OCI-LY7 (cell line): ENCODE measurements around the gene ACTR3. TPM values are rescaled to one million over a fixed set of nuclear protein-coding genes. Genes with fewer than 3 reads are reported as not detected.

Experiments used
- BruUV-seq: library from RNA; stranded (reverse); fragments of 400-500 nt; replicated peaks from 2 replicates; lab custom pipeline; 2021; lab: Mats Ljungman, UMichigan
- CTCF ChIA-PET: fragments of 300-600 bp; sonication (Branson Sonifier 250); formaldehyde crosslinking; loops from one replicate; lab custom pipeline; 2022; ENCODE audit warnings: antibody characterized with exemption; ENCODE audit not compliant: unreplicated experiment; lab: Charles Lee
- POLR2A ChIA-PET: fragments of 300-600 bp; sonication (Branson Sonifier 250); formaldehyde crosslinking; loops from one replicate; lab custom pipeline; 2022; ENCODE audit warnings: antibody characterized with exemption; lab: Charles Lee
- DNase-seq: peaks from one replicate; pipeline ENCODE4 v3.0.0-alpha.2; 2015; ENCODE audit warnings: low spot score
- H2AFZ ChIP-seq: fragments of 200-600 bp; sonication (generic), shearing (Covaris generic); 2 replicates; pipeline ENCODE4 v1.6.1; 2014; ENCODE audit warnings: mild to moderate bottlenecking, antibody characterized with exemption, low read length, moderate library complexity
- H3K27ac ChIP-seq: fragments of 200-600 bp; sonication (generic); 2 replicates; pipeline ENCODE4 v1.5.1; 2014; ENCODE audit warnings: mixed run types, low read depth, mild to moderate bottlenecking, moderate library complexity, low read length, inconsistent platforms; ENCODE audit not compliant: poor library complexity, severe bottlenecking
- H3K36me3 ChIP-seq: fragments of 200-600 bp; sonication (generic); 2 replicates; pipeline ENCODE4 v1.6.1; 2014; ENCODE audit warnings: mild to moderate bottlenecking, antibody characterized with exemption, low read length, moderate library complexity, mixed read lengths; ENCODE audit not compliant: insufficient read depth
- H3K4me1 ChIP-seq: fragments of 200-600 bp; sonication (generic); 2 replicates; pipeline ENCODE4 v1.5.1; 2014; ENCODE audit warnings: mild to moderate bottlenecking, low read length; ENCODE audit not compliant: insufficient read depth, poor library complexity, severe bottlenecking
- H3K4me2 ChIP-seq: fragments of 200-600 bp; sonication (generic); 2 replicates; pipeline ENCODE4 v1.6.1; 2014; ENCODE audit warnings: mild to moderate bottlenecking, low read length
- H3K4me3 ChIP-seq: fragments of 200-600 bp; sonication (generic); 2 replicates; pipeline ENCODE4 v1.5.1; 2014; ENCODE audit warnings: mild to moderate bottlenecking, low read depth, low read length; ENCODE audit not compliant: poor library complexity, severe bottlenecking
- H3K79me2 ChIP-seq: fragments of 200-600 bp; sonication (generic); 2 replicates; pipeline ENCODE4 v1.6.1; 2016; ENCODE audit warnings: low read depth, mild to moderate bottlenecking, low read length, moderate library complexity, mixed read lengths; ENCODE audit not compliant: insufficient read depth
- H3K9me2 ChIP-seq: fragments of 200-600 bp; sonication (generic); 2 replicates; pipeline ENCODE4 v1.6.1; 2016; ENCODE audit warnings: mild to moderate bottlenecking, low read length, mixed read lengths; ENCODE audit not compliant: insufficient read depth
- H3K9me3 ChIP-seq: fragments of 200-600 bp; sonication (generic); 2 replicates; pipeline ENCODE4 v1.6.1; 2014; ENCODE audit warnings: mild to moderate bottlenecking, mixed run types, low read length, mixed read lengths
- H4K20me1 ChIP-seq: fragments of 200-600 bp; sonication (generic); 2 replicates; pipeline ENCODE4 v1.6.1; 2014; ENCODE audit warnings: mild to moderate bottlenecking, antibody characterized with exemption, low read length, moderate library complexity, mixed read lengths; ENCODE audit not compliant: insufficient read depth
- EZH2phosphoT487 ChIP-seq: fragments of 200-600 bp; sonication (generic); IDR thresholded peaks from 2 replicates; pipeline ENCODE4 v1.6.1; 2018; ENCODE audit warnings: low read depth, borderline replicate concordance, mild to moderate bottlenecking, mixed run types, antibody characterized with exemption, low read length, moderate library complexity, mixed read lengths
- intact Hi-C: fragments of 100-400 bp; cut with micrococcal nuclease; formaldehyde crosslinking; loops from one replicate; pipeline ENCODE4 v1.10.0; 2022; ENCODE audit not compliant: unreplicated experiment
- total RNA-seq, 2 experiments: library from RNA; depleted of rRNA in 1 of 2; stranded (reverse); fragments of >200 nt in 1 of 2; shearing (Covaris generic) in 1 of 2; gene quantifications; 2 replicates each; pipeline ENCODE4 v1.2.3, GENCODE V29; 2014 to 2022
- TF ChIP-seq, protein P1 (sequence below): fragments of 200-600 bp; sonication (generic); conservative IDR thresholded peaks from 2 replicates; pipeline ENCODE4 v1.5.1; 2014; ENCODE audit warnings: mild to moderate bottlenecking, antibody characterized with exemption, low read length, moderate library complexity, mixed read lengths

The ACTR3 gene
- total RNA-seq, 2 experiments from 2014 or later: 192 to 320 TPM

DNA sequence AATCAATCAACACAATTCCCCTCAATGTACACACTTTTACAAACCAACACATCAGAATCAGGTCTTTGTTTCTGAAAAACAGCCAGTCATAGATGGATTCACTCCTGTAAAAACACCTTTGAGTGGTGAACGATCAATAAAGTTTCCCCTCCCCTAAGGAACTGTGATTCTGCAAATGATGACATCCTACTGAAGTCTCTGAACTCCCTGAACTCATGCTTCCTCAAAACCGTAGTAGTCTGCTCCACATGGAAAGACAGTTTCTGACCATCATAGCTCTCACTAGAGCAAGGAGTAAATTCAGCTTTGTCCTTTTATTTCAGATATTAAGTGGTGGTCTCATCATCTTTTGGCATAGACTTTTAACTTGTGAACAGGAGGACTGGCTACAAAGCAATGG lies 43.5 kb upstream of the ACTR3 start:
- no peak for DNase-seq
- ChIA-PET CTCF (no interaction called here), POLR2A (interaction anchor here (0.5 to 1.5 kb wide), 3 partner anchors 8 to 1194 kb away, joined by 3 to 6 read pairs (median 3); no protein-coding TSS in a partner anchor)
- intact Hi-C loops: no loop called here
- Histone ChIP-seq H3K9me2 (no peaks in the 10 kb centered on the region), H3K4me3 (no peak overlapping the region), H3K79me2 (no peaks in the 10 kb centered on the region), H3K36me3 (peaks cover 20% of the 10 kb centered on the region), H4K20me1 (no peaks in the 10 kb centered on the region), H3K4me1 (no peaks in the 10 kb centered on the region), H3K9me3 (peaks cover 24% of the 10 kb centered on the region; the same call in 1 of the 2 replicates), H3K27ac (no peak overlapping the region), H2AFZ (no peak overlapping the region), H3K4me2 (no peak overlapping the region)
- TF ChIP-seq, protein P1, sequence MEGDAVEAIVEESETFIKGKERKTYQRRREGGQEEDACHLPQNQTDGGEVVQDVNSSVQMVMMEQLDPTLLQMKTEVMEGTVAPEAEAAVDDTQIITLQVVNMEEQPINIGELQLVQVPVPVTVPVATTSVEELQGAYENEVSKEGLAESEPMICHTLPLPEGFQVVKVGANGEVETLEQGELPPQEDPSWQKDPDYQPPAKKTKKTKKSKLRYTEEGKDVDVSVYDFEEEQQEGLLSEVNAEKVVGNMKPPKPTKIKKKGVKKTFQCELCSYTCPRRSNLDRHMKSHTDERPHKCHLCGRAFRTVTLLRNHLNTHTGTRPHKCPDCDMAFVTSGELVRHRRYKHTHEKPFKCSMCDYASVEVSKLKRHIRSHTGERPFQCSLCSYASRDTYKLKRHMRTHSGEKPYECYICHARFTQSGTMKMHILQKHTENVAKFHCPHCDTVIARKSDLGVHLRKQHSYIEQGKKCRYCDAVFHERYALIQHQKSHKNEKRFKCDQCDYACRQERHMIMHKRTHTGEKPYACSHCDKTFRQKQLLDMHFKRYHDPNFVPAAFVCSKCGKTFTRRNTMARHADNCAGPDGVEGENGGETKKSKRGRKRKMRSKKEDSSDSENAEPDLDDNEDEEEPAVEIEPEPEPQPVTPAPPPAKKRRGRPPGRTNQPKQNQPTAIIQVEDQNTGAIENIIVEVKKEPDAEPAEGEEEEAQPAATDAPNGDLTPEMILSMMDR: no peak
- no peak for TF ChIP-seq EZH2phosphoT487
- no TSS peak for BruUV-seq

DNA sequence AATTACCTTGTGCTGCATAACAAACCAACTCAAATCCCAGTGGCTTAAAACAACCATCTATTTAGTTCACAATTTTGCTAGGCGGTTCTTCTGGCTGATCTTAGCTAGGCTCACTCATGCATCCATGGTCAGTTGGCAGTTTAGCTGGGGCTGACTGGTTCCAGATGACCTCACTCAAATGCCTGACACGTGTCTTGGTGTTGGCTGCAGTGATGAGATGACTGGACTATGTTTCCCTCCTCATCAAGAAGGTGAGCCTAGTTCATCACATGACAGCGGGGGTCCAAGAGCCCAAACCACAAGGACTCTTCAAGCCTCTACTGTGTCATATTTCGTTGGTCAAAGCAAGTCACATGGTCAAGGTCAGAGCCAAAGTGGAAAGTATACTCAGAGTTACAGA lies 42.7 kb upstream of the ACTR3 start:
- CTCF ChIA-PET: no interaction called here

More for the DNA sequence above, 42.7 kb upstream of the ACTR3 start:
- no peak overlapping the region for H2AFZ ChIP-seq
- H3K36me3 ChIP-seq: peaks cover 20% of the 10 kb centered on the region
- DNase-seq: no peak
- no peak for TF ChIP-seq EZH2phosphoT487
- TF ChIP-seq, protein P1: no peak
- H3K4me1 ChIP-seq: no peaks in the 10 kb centered on the region
- H3K4me3 ChIP-seq: no peak overlapping the region
- peaks cover 24% of the 10 kb centered on the region; the same call in 1 of the 2 replicates for H3K9me3 ChIP-seq
- no TSS peak for BruUV-seq
- no peak overlapping the region for H3K4me2 ChIP-seq
- H3K27ac ChIP-seq: no peak overlapping the region
- H4K20me1 ChIP-seq: no peaks in the 10 kb centered on the region
- POLR2A ChIA-PET: interaction anchor here (1.0 to 1.5 kb wide), 2 partner anchors 9 to 41 kb away, joined by 3 to 6 read pairs; no protein-coding TSS in a partner anchor
- no peaks in the 10 kb centered on the region for H3K79me2 ChIP-seq
- intact Hi-C loops: no loop called here
- no peaks in the 10 kb centered on the region for H3K9me2 ChIP-seq
